Panc1 (cell line): ENCODE data around the gene ROBO1. TPM values are rescaled to one million over a fixed set of nuclear protein-coding genes. Genes with fewer than 3 reads are reported as not detected.

Experiments
- ATAC-seq: fragments of 200-7000 bp; cut with Tn5 transposase; 2 replicates; pipeline ENCODE4 v1.9.1; 2020; ENCODE audit warnings: mild to moderate bottlenecking, moderate library complexity
- BruUV-seq: library from RNA; stranded (reverse); fragments of 400-500 nt; replicated peaks from 2 replicates; lab custom pipeline; 2021; lab: Mats Ljungman, UMichigan
- CTCF ChIA-PET: fragments of 300-600 bp; sonication (Branson Sonifier 250); formaldehyde crosslinking; loops from one replicate; lab custom pipeline; 2022; ENCODE audit warnings: antibody characterized with exemption; lab: Charles Lee
- POLR2A ChIA-PET: fragments of 300-600 bp; sonication (Branson Sonifier 250); formaldehyde crosslinking; loops from one replicate; lab custom pipeline; 2022; ENCODE audit warnings: antibody characterized with exemption; lab: Charles Lee
- DNase-seq: peaks from one replicate; pipeline ENCODE4 v3.0.0-alpha.2; 2010; ENCODE audit warnings: low read depth, low spot score
- H3K27ac ChIP-seq: 2 replicates; pipeline ENCODE4 v1.5.1; 2011; ENCODE audit warnings: mild to moderate bottlenecking, low read length, inconsistent platforms
- H3K27me3 ChIP-seq: fragments of 200-500 bp; sonication (Bioruptor generic); 2 replicates; pipeline ENCODE4 v1.6.0; 2014; ENCODE audit warnings: low read length, inconsistent platforms; ENCODE audit not compliant: control insufficient read depth, insufficient read depth
- H3K36me3 ChIP-seq: fragments of 200-500 bp; sonication (Bioruptor generic); 2 replicates; pipeline ENCODE4 v1.5.1; 2014; ENCODE audit warnings: inconsistent platforms, mild to moderate bottlenecking, low read length, moderate library complexity; ENCODE audit not compliant: control insufficient read depth, insufficient read depth
- H3K4me1 ChIP-seq: 2 replicates; pipeline ENCODE4 v1.5.1; 2011; ENCODE audit warnings: inconsistent platforms, mild to moderate bottlenecking, low read length, moderate library complexity; ENCODE audit not compliant: control insufficient read depth, insufficient read depth
- H3K4me3 ChIP-seq, 2 experiments: 2 replicates each; pipeline ENCODE4 v1.5.1; 2011 to 2012; ENCODE audit warnings: low read depth in 2 of 2, low read length in 2 of 2, mild to moderate bottlenecking in 2 of 2, inconsistent platforms in 1 of 2, moderate library complexity in 1 of 2
- H3K9me3 ChIP-seq: fragments of 200-500 bp; sonication (Bioruptor generic); 2 replicates; pipeline ENCODE4 v1.5.1; 2014; ENCODE audit warnings: low read depth, mild to moderate bottlenecking, inconsistent platforms, low read length, moderate library complexity; ENCODE audit not compliant: control insufficient read depth, insufficient read depth
- CTCF ChIP-seq: fragments of 450-650 bp; IDR thresholded peaks from 2 replicates; pipeline ENCODE4 v1.5.1; 2017; ENCODE audit warnings: mild to moderate bottlenecking
- POLR2AphosphoS5 ChIP-seq: IDR thresholded peaks from 2 replicates; pipeline ENCODE4 v1.6.1; 2012; ENCODE audit warnings: mild to moderate bottlenecking, low read depth, low read length, moderate library complexity
- REST ChIP-seq, 2 experiments: IDR thresholded peaks; 2 replicates each; pipeline ENCODE4 v1.6.1; 2011 to 2012; ENCODE audit warnings: low read depth in 2 of 2, control low read depth in 1 of 2, low read length in 1 of 2, mild to moderate bottlenecking in 1 of 2, moderate library complexity in 1 of 2; ENCODE audit not compliant: insufficient read depth in 1 of 2
- SIN3A ChIP-seq: IDR thresholded peaks from 2 replicates; pipeline ENCODE4 v1.6.1; 2012; ENCODE audit warnings: low read depth, mild to moderate bottlenecking, low read length, moderate library complexity, borderline replicate concordance; ENCODE audit not compliant: insufficient read depth
- TCF7L2 ChIP-seq: IDR thresholded peaks from 2 replicates; pipeline ENCODE4 v1.6.1; 2011; ENCODE audit warnings: mild to moderate bottlenecking, low read depth, low read length, inconsistent platforms
- in situ Hi-C: cut with HindIII; loops from 2 replicates; pipeline ENCODE4 v1.10.0; 2016; ENCODE audit warnings: low sequenced_read_pairs, low pct_unique_long_range_greater_than_20kb
- intact Hi-C: fragments of 100-400 bp; cut with micrococcal nuclease; formaldehyde crosslinking; loops from one replicate; pipeline ENCODE4 v1.10.0; 2022; ENCODE audit not compliant: unreplicated experiment
- total RNA-seq: library from RNA; stranded (reverse); gene quantifications from one replicate; pipeline ENCODE4 v1.2.1, GENCODE V29; 2021; ENCODE audit not compliant: unreplicated experiment

Gene ROBO1
- total RNA-seq, 1 experiment from 2014 or later, result 61.6 TPM

GRCh38 chr3:78604341-78604740 lies 1163.5 kb downstream of the ROBO1 start:
- TF ChIP-seq TCF7L2 (no peak), CTCF (no peak), REST (IDR thresholded peaks at IDR 0.05; ENCODE audit: insufficient read depth in 1 of 2, low read depth in 2 of 2, low read length in 1 of 2) (no peak), POLR2AphosphoS5 (no peak), SIN3A (no peak)
- in situ Hi-C loops, result no loop called here
- Histone ChIP-seq H3K27me3 (no peaks in the 10 kb centered on the region), H3K27ac (no peak overlapping the region), H3K4me1 (no peaks in the 10 kb centered on the region), H3K4me3 (no peak overlapping the region), H3K9me3 (no peaks in the 10 kb centered on the region), H3K36me3 (no peaks in the 10 kb centered on the region)
- DNase-seq (no peak), ATAC-seq (no peak)
- ChIA-PET POLR2A (no interaction called here), CTCF (no interaction called here)
- intact Hi-C loops, result no loop called here
- no TSS peak for BruUV-seq

- no TSS peak for BruUV-seq
- DNase-seq (no peak), ATAC-seq (no peak)
- Histone ChIP-seq H3K27me3 (no peaks in the 10 kb centered on the region), H3K4me3 (no peak overlapping the region), H3K9me3 (no peaks in the 10 kb centered on the region), H3K27ac (no peak overlapping the region), H3K36me3 (no peaks in the 10 kb centered on the region), H3K4me1 (no peaks in the 10 kb centered on the region)
- in situ Hi-C loops, result no loop called here
- TF ChIP-seq CTCF (no peak), REST (IDR thresholded peaks at IDR 0.05; ENCODE audit: insufficient read depth in 1 of 2, low read depth in 2 of 2, low read length in 1 of 2) (no peak), TCF7L2 (no peak)
- intact Hi-C loops, result no loop called here
- ChIA-PET POLR2A (no interaction called here), CTCF (no interaction called here)
These were observed 1166.5 kb downstream of the ROBO1 start for GRCh38 chr3:78601249-78601648.
